OCI-LY3 (cell line): ENCODE measurements around the gene SCGB2B2.

Experiments
- H2AFZ ChIP-seq: fragments of 200-600, 300-600 bp; shearing (Covaris generic); 2 replicates; pipeline ENCODE4 v1.6.0; 2014; ENCODE audit warnings: antibody characterized with exemption, low read depth, low read length
- H3K27ac ChIP-seq: fragments of 200-600, 300-600 bp; sonication (generic); 2 replicates; pipeline ENCODE4 v1.5.1; 2014; ENCODE audit warnings: mild to moderate bottlenecking, low read length, moderate library complexity, mixed read lengths
- H3K27me3 ChIP-seq: fragments of 200-600, 300-600 bp; sonication (generic); 2 replicates; pipeline ENCODE4 v1.6.1; 2014; ENCODE audit warnings: low read depth, low read length, mixed read lengths
- H3K36me3 ChIP-seq: fragments of 200-600, 300-600 bp; sonication (generic); replicated peaks from 2 replicates; pipeline ENCODE3; 2014; ENCODE audit warnings: low read depth, low read length, mixed read lengths
- H3K4me1 ChIP-seq: fragments of 300-600, 200-600 bp; sonication (generic); 2 replicates; pipeline ENCODE4 v1.6.1; 2014; ENCODE audit warnings: low read length, mixed read lengths
- H3K4me2 ChIP-seq: fragments of 200-600, 300-600 bp; sonication (generic); 2 replicates; pipeline ENCODE4 v1.6.1; 2014; ENCODE audit warnings: low read length, mixed read lengths
- H3K4me3 ChIP-seq: fragments of 300-600, 200-600 bp; sonication (generic); 2 replicates; pipeline ENCODE4 v1.5.1; 2014; ENCODE audit warnings: antibody characterized with exemption, mild to moderate bottlenecking, low read length, moderate library complexity
- H3K79me2 ChIP-seq: fragments of 300-600, 200-600 bp; shearing (Covaris generic); 2 replicates; pipeline ENCODE4 v1.6.1; 2014; ENCODE audit warnings: mild to moderate bottlenecking, low read length, mixed read lengths
- H3K9ac ChIP-seq: fragments of 300-600, 200-600 bp; shearing (Covaris generic); 2 replicates; pipeline ENCODE4 v1.6.0; 2014; ENCODE audit warnings: mild to moderate bottlenecking, low read length, moderate library complexity
- H3K9me3 ChIP-seq: fragments of 200-600, 300-600 bp; shearing (Covaris generic); 2 replicates; pipeline ENCODE4 v1.6.1; 2014; ENCODE audit warnings: low read length, mixed read lengths; ENCODE audit not compliant: insufficient read depth
- H4K20me1 ChIP-seq: fragments of 200-600, 300-600 bp; sonication (generic); 2 replicates; pipeline ENCODE4 v1.6.1; 2016; ENCODE audit warnings: low read length, mixed read lengths; ENCODE audit not compliant: insufficient read depth
- CTCF ChIP-seq: fragments of 200-600, 300-600 bp; sonication (generic); IDR thresholded peaks from 2 replicates; pipeline ENCODE4 v1.5.1; 2014; ENCODE audit warnings: antibody characterized with exemption, low read length, low read depth
- EZH2phosphoT487 ChIP-seq: fragments of 200-600 bp; shearing (Covaris generic); IDR thresholded peaks from 2 replicates; pipeline ENCODE4 v1.6.1; 2018; ENCODE audit warnings: antibody characterized with exemption, mixed run types, low read depth

Gene SCGB2B2

GRCh38 chr19:34664168-34664567 is 12.8 kb downstream of the SCGB2B2 start:
- Histone ChIP-seq H3K9ac (no peak overlapping the region), H3K27ac (no peak overlapping the region), H4K20me1 (no peaks in the 10 kb centered on the region), H3K36me3 (no peaks in the 10 kb centered on the region), H3K79me2 (no peaks in the 10 kb centered on the region), H3K4me2 (no peak overlapping the region), H3K27me3 (no peaks in the 10 kb centered on the region), H3K4me3 (no peak overlapping the region), H3K9me3 (no peaks in the 10 kb centered on the region), H3K4me1 (no peaks in the 10 kb centered on the region; the same call in 1 of the 2 replicates), H2AFZ (no peak overlapping the region)
- TF ChIP-seq CTCF (no peak), EZH2phosphoT487 (no peak)

- no peaks in the 10 kb centered on the region for H3K27me3 ChIP-seq
- H3K4me3 ChIP-seq: no peak overlapping the region
- no peak overlapping the region for H2AFZ ChIP-seq
- H3K27ac ChIP-seq: no peak overlapping the region
- no peak overlapping the region for H3K9ac ChIP-seq
- H3K4me1 ChIP-seq: no peaks in the 10 kb centered on the region; the same call in 1 of the 2 replicates
- H3K4me2 ChIP-seq: no peak overlapping the region
- TF ChIP-seq CTCF (peak; percentile 66), EZH2phosphoT487 (no peak)
- no peaks in the 10 kb centered on the region for H3K36me3 ChIP-seq
- no peaks in the 10 kb centered on the region for H4K20me1 ChIP-seq
- H3K9me3 ChIP-seq: no peaks in the 10 kb centered on the region
- no peaks in the 10 kb centered on the region for H3K79me2 ChIP-seq
Measured at GRCh38 chr19:34662919-34663318, 14.0 kb downstream of the SCGB2B2 start.

GRCh38 chr19:34661357-34661756 is 15.6 kb downstream of the SCGB2B2 start:
- Histone ChIP-seq H3K4me3 (no peak overlapping the region), H3K79me2 (no peaks in the 10 kb centered on the region), H3K9me3 (no peaks in the 10 kb centered on the region), H3K4me2 (no peak overlapping the region), H3K9ac (no peak overlapping the region), H2AFZ (no peak overlapping the region), H4K20me1 (no peaks in the 10 kb centered on the region), H3K27ac (no peak overlapping the region), H3K36me3 (no peaks in the 10 kb centered on the region), H3K4me1 (no peaks in the 10 kb centered on the region), H3K27me3 (no peaks in the 10 kb centered on the region)
- TF ChIP-seq CTCF (no peak), EZH2phosphoT487 (no peak)

- H3K27me3 ChIP-seq: peaks cover 3% of the 10 kb centered on the region; the same call in 1 of the 2 replicates
- no peaks in the 10 kb centered on the region for H3K9me3 ChIP-seq
- no peak overlapping the region for H3K4me2 ChIP-seq
- no peaks in the 10 kb centered on the region for H3K79me2 ChIP-seq
- H2AFZ ChIP-seq: no peak overlapping the region
- no peak for TF ChIP-seq EZH2phosphoT487
- no peak for TF ChIP-seq CTCF
- H3K4me1 ChIP-seq: no peaks in the 10 kb centered on the region
- H3K36me3 ChIP-seq: no peaks in the 10 kb centered on the region
- no peaks in the 10 kb centered on the region for H4K20me1 ChIP-seq
- no peak overlapping the region for H3K9ac ChIP-seq
- no peak overlapping the region for H3K27ac ChIP-seq
- no peak overlapping the region for H3K4me3 ChIP-seq
Measured at GRCh38 chr19:34655651-34656050, 21.3 kb downstream of the SCGB2B2 start.
